ENCODE measurements around the gene TTC6. TPM values are rescaled to one million over a fixed set of nuclear protein-coding genes. Genes with fewer than 3 reads are reported as not detected.
A peak's percentile ranks its signal among the peaks of the same experiment; 100 is the strongest.

Gene TTC6
- total RNA-seq, 2 donors from 2014 or later: 4.5 to 4.7 TPM

- Histone ChIP-seq H3K27ac (peak overlapping the region; percentile 88), H3K4me3 (peak overlapping the region; percentile 44), H3K36me3 (no peaks in the 10 kb centered on the region), H3K4me1 (no peaks in the 10 kb centered on the region), H3K27me3 (peaks cover 7% of the 10 kb centered on the region), H3K9ac (ENCODE audit: low read depth in 2 of 2, low read length in 2 of 2) (peak overlapping the region; percentile 54 to 89), H3K9me3 (no peaks in the 10 kb centered on the region)
- TF ChIP-seq CTCF (IDR thresholded peaks at IDR 0.05): no peak
- peak; percentile 61 for DNase-seq
- intact Hi-C loops (cut with DNase I): no loop called here
These were observed 11.8 kb upstream of the TTC6 start for GRCh38 chr14:37583358-37584210.

- peaks cover 7% of the 10 kb centered on the region for H3K27me3 ChIP-seq
- peak; percentile 61 for DNase-seq
- peak overlapping the region; percentile 88 for H3K27ac ChIP-seq
- peak overlapping the region; percentile 54 to 89 for H3K9ac ChIP-seq (ENCODE audit: low read depth in 2 of 2, low read length in 2 of 2)
- H3K36me3 ChIP-seq: no peaks in the 10 kb centered on the region
- H3K9me3 ChIP-seq: no peaks in the 10 kb centered on the region
- peak overlapping the region; percentile 44 for H3K4me3 ChIP-seq
- H3K4me1 ChIP-seq: no peaks in the 10 kb centered on the region
- no peak for TF ChIP-seq CTCF (IDR thresholded peaks at IDR 0.05)
- intact Hi-C loops (cut with DNase I): no loop called here
These were observed 11.0 kb upstream of the TTC6 start for GRCh38 chr14:37584211-37585100.

GRCh38 chr14:37585101-37585511 is 10.3 kb upstream of the TTC6 start:
- intact Hi-C loops (cut with DNase I): no loop called here

GRCh38 chr14:37585971-37586796 is 9.2 kb upstream of the TTC6 start:
- Histone ChIP-seq H3K9ac (ENCODE audit: low read depth in 2 of 2, low read length in 2 of 2) (peak overlapping the region in 1 of 2 donors; percentile 90), H3K9me3 (no peaks in the 10 kb centered on the region), H3K4me1 (no peaks in the 10 kb centered on the region), H3K4me3 (no peak overlapping the region), H3K27me3 (peaks cover 7% of the 10 kb centered on the region), H3K27ac (peak overlapping the region; percentile 88), H3K36me3 (no peaks in the 10 kb centered on the region)
- intact Hi-C loops (cut with DNase I): no loop called here
- peak; percentile 52 for DNase-seq
- no peak for TF ChIP-seq CTCF (IDR thresholded peaks at IDR 0.05)

More at GRCh38 chr14:37585101-37585511, 10.3 kb upstream of the TTC6 start:
- TF ChIP-seq CTCF (IDR thresholded peaks at IDR 0.05): no peak
- H3K4me1 ChIP-seq: no peaks in the 10 kb centered on the region
- H3K4me3 ChIP-seq: peak overlapping the region; percentile 44
- DNase-seq: peak; percentile 52
- peak overlapping the region; percentile 88 for H3K27ac ChIP-seq
- H3K9me3 ChIP-seq: no peaks in the 10 kb centered on the region
- H3K36me3 ChIP-seq: no peaks in the 10 kb centered on the region
- peaks cover 7% of the 10 kb centered on the region for H3K27me3 ChIP-seq
- peak overlapping the region; percentile 54 to 89 for H3K9ac ChIP-seq (ENCODE audit: low read depth in 2 of 2, low read length in 2 of 2)

GRCh38 chr14:37586797-37587130 is 8.7 kb upstream of the TTC6 start:
- Histone ChIP-seq H3K9ac (ENCODE audit: low read depth in 2 of 2, low read length in 2 of 2) (peak overlapping the region in 1 of 2 donors; percentile 90), H3K4me1 (no peaks in the 10 kb centered on the region), H3K27ac (peak overlapping the region; percentile 88), H3K36me3 (no peaks in the 10 kb centered on the region), H3K27me3 (peaks cover 12% of the 10 kb centered on the region), H3K9me3 (no peaks in the 10 kb centered on the region), H3K4me3 (no peak overlapping the region)
- intact Hi-C loops (cut with DNase I): no loop called here
- DNase-seq: no peak
- no peak for TF ChIP-seq CTCF (IDR thresholded peaks at IDR 0.05)
